ENCODE data around the gene CDCA5.
"Not testable (repeated sequence)": the region's sequence is repeated elsewhere in the genome, so short reads cannot be mapped to it uniquely, and the experiment has no call there.

CDCA5 gene

GRCh38 chr11:65118891-65119669, 35.2 kb upstream of the CDCA5 start:
- DNase-seq: not testable (repeated sequence)

- DNase-seq: no peak
Measured at GRCh38 chr11:65118097-65118837, 34.4 kb upstream of the CDCA5 start.

GRCh38 chr11:65117206-65118096, 33.6 kb upstream of the CDCA5 start, which contains the start of gene ZNHIT2:
TSS of gene ZNHIT2 (minus strand) at chr11:65117701. CDS start at chr11:65117653, 48 bp downstream.
- DNase-seq: peak; percentile 100

- peak; percentile 71 for DNase-seq
Measured at GRCh38 chr11:65116370-65117205, 32.7 kb upstream of the CDCA5 start.

GRCh38 chr11:65115361-65116082, 31.7 kb upstream of the CDCA5 start:
- no peak for DNase-seq

- no peak for DNase-seq
Measured at GRCh38 chr11:65114538-65115171, 30.8 kb upstream of the CDCA5 start.

- no peak for DNase-seq
Measured at GRCh38 chr11:65113839-65114238, 30.0 kb upstream of the CDCA5 start.

- no peak for DNase-seq
Measured at GRCh38 chr11:65113361-65113756, 29.5 kb upstream of the CDCA5 start.

GRCh38 chr11:65112546-65113360, 28.9 kb upstream of the CDCA5 start:
- DNase-seq: peak; percentile 79

GRCh38 chr11:65111744-65112545, 28.1 kb upstream of the CDCA5 start, which contains the start of gene TM7SF2:
TSS of gene TM7SF2 (plus strand) at chr11:65111872. CDS start at chr11:65112016, 144 bp downstream.
- DNase-seq: peak; percentile 95

- no peak for DNase-seq
Measured at GRCh38 chr11:65111159-65111743, 27.4 kb upstream of the CDCA5 start.

- DNase-seq: peak; percentile 96
Measured at GRCh38 chr11:65110354-65110861, 26.6 kb upstream of the CDCA5 start.

GRCh38 chr11:65109231-65110198, 25.7 kb upstream of the CDCA5 start:
- no peak for DNase-seq

- DNase-seq: no peak
Measured at GRCh38 chr11:65108469-65109123, 24.8 kb upstream of the CDCA5 start.

GRCh38 chr11:65107751-65108468, 24.1 kb upstream of the CDCA5 start:
- no peak for DNase-seq

- DNase-seq: no peak
Measured at GRCh38 chr11:65107078-65107477, 23.2 kb upstream of the CDCA5 start.
